MCF 10A (cell line): ENCODE results near the gene CASP5. TPM values are rescaled to one million over a fixed set of nuclear protein-coding genes. Genes with fewer than 3 reads are reported as not detected.

Source experiments
- BruUV-seq: library from RNA; stranded (reverse); fragments of 400-500 nt; replicated peaks from 2 replicates; lab custom pipeline; 2021; lab: Mats Ljungman, UMichigan
- CTCF ChIA-PET: fragments of 300-600 bp; sonication (Branson Sonifier 250); formaldehyde crosslinking; extraction: SDS; loops from one replicate; lab custom pipeline; 2021; ENCODE audit warnings: antibody characterized with exemption, inconsistent platforms; lab: Yijun Ruan, JAX
- POLR2A ChIA-PET: fragments of 300-600, 350-650 bp; sonication (Branson Sonifier 250); formaldehyde crosslinking; extraction: SDS; loops from one replicate; lab custom pipeline; 2020; ENCODE audit warnings: antibody characterized with exemption, inconsistent platforms; lab: Yijun Ruan, JAX
- DNase-seq: peaks from one replicate; pipeline ENCODE4 v3.0.0-alpha.2; 2018; ENCODE audit not compliant: unreplicated experiment
- H3K27ac Mint-ChIP-seq: one replicate; pipeline ENCODE4 v1.8.0; 2022; ENCODE audit warnings: mild to moderate bottlenecking, low read depth, mixed read lengths; ENCODE audit not compliant: unreplicated experiment
- H3K27me3 Mint-ChIP-seq: one replicate; pipeline ENCODE4 v1.8.0; 2022; ENCODE audit warnings: mixed read lengths; ENCODE audit not compliant: insufficient read depth, unreplicated experiment
- H3K36me3 Mint-ChIP-seq: one replicate; pipeline ENCODE4 v1.8.0; 2022; ENCODE audit warnings: mild to moderate bottlenecking, moderate library complexity, mixed read lengths; ENCODE audit not compliant: insufficient read depth, unreplicated experiment
- H3K4me1 Mint-ChIP-seq: one replicate; pipeline ENCODE4 v1.8.0; 2022; ENCODE audit warnings: mixed read lengths; ENCODE audit not compliant: insufficient read depth, unreplicated experiment
- H3K4me3 Mint-ChIP-seq: one replicate; pipeline ENCODE4 v1.8.0; 2022; ENCODE audit warnings: mild to moderate bottlenecking, moderate library complexity, mixed read lengths; ENCODE audit not compliant: unreplicated experiment
- H3K9me3 Mint-ChIP-seq: one replicate; pipeline ENCODE4 v1.8.0; 2022; ENCODE audit warnings: mixed read lengths; ENCODE audit not compliant: unreplicated experiment
- intact Hi-C: fragments of 100-400 bp; cut with micrococcal nuclease; formaldehyde crosslinking; loops from 2 replicates; pipeline ENCODE4 v1.14.1; 2022
- total RNA-seq: library from RNA; stranded (reverse); gene quantifications from 2 replicates; pipeline ENCODE4 v1.2.3, GENCODE V29; 2022
- TF ChIP-seq, protein P1 (sequence below): fragments of 200-600 bp; IDR thresholded peaks from one replicate; pipeline ENCODE4 v1.8.0; 2022; ENCODE audit warnings: antibody characterized with exemption, mild to moderate bottlenecking; ENCODE audit not compliant: unreplicated experiment

CASP5 gene
- total RNA-seq, 1 experiment from 2014 or later = not detected

DNA sequence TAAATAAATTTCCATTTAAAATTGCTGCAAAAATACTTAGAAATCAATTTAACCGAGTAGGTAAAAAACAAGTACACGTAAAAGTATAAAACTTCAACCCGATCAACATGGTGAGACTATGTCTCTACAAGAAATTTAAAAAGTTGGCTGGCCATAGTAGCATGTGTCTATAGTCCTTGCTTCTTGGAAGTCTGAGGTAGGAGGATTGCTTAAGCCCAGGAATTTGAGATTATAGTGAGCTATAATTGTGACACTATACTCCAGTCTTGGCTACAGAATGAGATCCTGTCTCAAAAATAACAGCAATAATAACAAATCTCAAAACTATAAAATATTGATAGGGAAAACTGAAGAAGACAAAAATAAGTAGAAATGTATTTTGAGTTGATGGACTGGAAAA lies 65.7 kb downstream of the CASP5 start:
- TF ChIP-seq, protein P1, sequence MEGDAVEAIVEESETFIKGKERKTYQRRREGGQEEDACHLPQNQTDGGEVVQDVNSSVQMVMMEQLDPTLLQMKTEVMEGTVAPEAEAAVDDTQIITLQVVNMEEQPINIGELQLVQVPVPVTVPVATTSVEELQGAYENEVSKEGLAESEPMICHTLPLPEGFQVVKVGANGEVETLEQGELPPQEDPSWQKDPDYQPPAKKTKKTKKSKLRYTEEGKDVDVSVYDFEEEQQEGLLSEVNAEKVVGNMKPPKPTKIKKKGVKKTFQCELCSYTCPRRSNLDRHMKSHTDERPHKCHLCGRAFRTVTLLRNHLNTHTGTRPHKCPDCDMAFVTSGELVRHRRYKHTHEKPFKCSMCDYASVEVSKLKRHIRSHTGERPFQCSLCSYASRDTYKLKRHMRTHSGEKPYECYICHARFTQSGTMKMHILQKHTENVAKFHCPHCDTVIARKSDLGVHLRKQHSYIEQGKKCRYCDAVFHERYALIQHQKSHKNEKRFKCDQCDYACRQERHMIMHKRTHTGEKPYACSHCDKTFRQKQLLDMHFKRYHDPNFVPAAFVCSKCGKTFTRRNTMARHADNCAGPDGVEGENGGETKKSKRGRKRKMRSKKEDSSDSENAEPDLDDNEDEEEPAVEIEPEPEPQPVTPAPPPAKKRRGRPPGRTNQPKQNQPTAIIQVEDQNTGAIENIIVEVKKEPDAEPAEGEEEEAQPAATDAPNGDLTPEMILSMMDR = no peak
- peak overlapping the region; percentile 83 for H3K27ac Mint-ChIP-seq
- H3K27me3 Mint-ChIP-seq = no peaks in the 10 kb centered on the region
- DNase-seq = peak; percentile 21
- POLR2A ChIA-PET = interaction anchor here (1.0 to 4.2 kb wide), 2 partner anchors 10 to 90 kb away, joined by 4 to 33 read pairs; partner anchors contain the start of gene CASP4
- CTCF ChIA-PET = no interaction called here
- H3K36me3 Mint-ChIP-seq = peaks cover 34% of the 10 kb centered on the region
- H3K4me1 Mint-ChIP-seq = peaks cover 36% of the 10 kb centered on the region
- no TSS peak for BruUV-seq
- no peaks in the 10 kb centered on the region for H3K9me3 Mint-ChIP-seq
- no peak overlapping the region for H3K4me3 Mint-ChIP-seq
- intact Hi-C loops = no loop called here

DNA sequence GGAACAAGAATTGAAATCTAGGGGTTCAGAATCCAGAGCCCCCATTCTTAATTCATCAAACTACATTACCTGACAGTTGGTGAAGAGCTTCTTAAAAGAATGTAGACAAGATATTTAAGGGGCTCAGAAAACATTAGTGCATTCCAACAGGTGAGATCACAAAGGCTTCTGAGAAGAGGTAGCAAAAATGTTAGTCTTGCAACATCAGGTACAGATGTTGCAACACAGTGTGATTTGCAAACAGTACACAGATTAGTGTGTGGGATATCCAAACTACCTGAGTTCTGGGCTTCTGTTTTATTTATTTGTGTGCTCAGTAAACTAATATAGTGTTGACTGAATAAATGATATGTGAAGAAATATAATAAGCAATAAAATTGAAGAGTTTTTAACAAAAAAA lies 66.4 kb downstream of the CASP5 start:
- POLR2A ChIA-PET = interaction anchor here (0.6 to 4.2 kb wide), 4 partner anchors 11 to 895 kb away, joined by 3 to 33 read pairs (median 4); partner anchors contain the start of gene CASP4
- no TSS peak for BruUV-seq
- Mint-ChIP-seq H3K36me3 (peaks cover 39% of the 10 kb centered on the region), H3K27ac (peak overlapping the region; percentile 83), H3K4me1 (peaks cover 36% of the 10 kb centered on the region), H3K4me3 (peak overlapping the region; percentile 45), H3K9me3 (no peaks in the 10 kb centered on the region), H3K27me3 (no peaks in the 10 kb centered on the region)
- TF ChIP-seq, protein P1 = no peak
- DNase-seq = peak; percentile 74
- intact Hi-C loops = no loop called here
- CTCF ChIA-PET = no interaction called here

DNA sequence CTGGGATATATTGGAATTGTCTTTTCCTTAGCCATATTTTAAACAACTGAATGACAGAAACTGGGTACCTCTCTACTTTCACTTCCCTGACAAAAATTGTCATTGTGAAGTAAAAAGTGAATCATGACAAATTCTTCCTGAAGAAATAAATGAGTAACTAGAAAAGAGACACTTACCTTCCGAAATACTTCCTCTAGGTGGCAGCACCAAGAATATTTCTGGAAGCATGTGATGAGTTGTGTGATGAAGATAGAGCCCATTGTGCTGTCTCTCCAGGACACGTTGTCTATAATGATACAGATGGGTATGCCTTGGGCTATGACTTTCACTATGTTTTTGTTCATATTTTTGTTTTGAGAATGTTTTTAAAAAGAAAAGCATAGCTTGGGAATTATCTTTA lies 76.1 kb downstream of the CASP5 start:
- peak; percentile 80 for DNase-seq
- TF ChIP-seq, protein P1 = peak; percentile 17
- POLR2A ChIA-PET = interaction anchor here (0.9 kb wide), 1 partner anchor 19 kb away, joined by 3 read pairs; no protein-coding TSS in a partner anchor
- H3K27ac Mint-ChIP-seq = no peak overlapping the region
- no TSS peak for BruUV-seq
- no peaks in the 10 kb centered on the region for H3K9me3 Mint-ChIP-seq
- CTCF ChIA-PET = interaction anchor here (0.6 to 3.4 kb wide), 20 partner anchors 8 to 916 kb away, joined by 3 to 17 read pairs (median 3); no protein-coding TSS in a partner anchor
- peaks cover 88% of the 10 kb centered on the region for H3K36me3 Mint-ChIP-seq
- intact Hi-C loops = loop anchor here (1.0 to 5.0 kb wide), 2 partner anchors 915 to 1265 kb away; no protein-coding TSS in a partner anchor
- H3K4me1 Mint-ChIP-seq = peaks cover 5% of the 10 kb centered on the region
- no peak overlapping the region for H3K4me3 Mint-ChIP-seq
- no peaks in the 10 kb centered on the region for H3K27me3 Mint-ChIP-seq

Other genes starting within 250 kb of the CASP5 start
- gene CASP12, start 124.7 kb downstream of the CASP5 start, total RNA-seq = not detected in 2 replicates
- gene CASP4, start 54.6 kb downstream of the CASP5 start, total RNA-seq = 93.6 and 98.8 TPM in 2 replicates
- 27.2 and 34.4 TPM in 2 replicates for gene CASP1, start 12.0 kb upstream of the CASP5 start, total RNA-seq
- gene CARD16, start 22.2 kb upstream of the CASP5 start, total RNA-seq = 14.0 and 14.4 TPM in 2 replicates
- gene CARD18, start 116.6 kb upstream of the CASP5 start, total RNA-seq = not detected in 2 replicates